NT2/D1 (cell line): ENCODE data around the gene TAS2R30.

Source experiments
- SUZ12 ChIP-seq: IDR thresholded peaks from 2 replicates; pipeline ENCODE4 v1.6.1; 2011; ENCODE audit not compliant: insufficient read length, insufficient read depth; ENCODE audit errors: extremely low read depth
- YY1 ChIP-seq: IDR thresholded peaks from 2 replicates; pipeline ENCODE4 v1.6.1; 2011; ENCODE audit not compliant: insufficient read length, insufficient read depth
- ZNF274 ChIP-seq: IDR thresholded peaks from 2 replicates; pipeline ENCODE4 v1.6.1; 2011; ENCODE audit warnings: mild to moderate bottlenecking, low read depth, low read length

GRCh38 chr12:11136075-11136474, 1.6 kb upstream of the TAS2R30 start:
- TF ChIP-seq YY1, result no peak
- no peak for TF ChIP-seq ZNF274
- no peak for TF ChIP-seq SUZ12
